ENCODE data around the gene SYNE2. TPM values are rescaled to one million over a fixed set of nuclear protein-coding genes. Genes with fewer than 3 reads are reported as not detected.
"Not testable (repeated sequence)": the region's sequence is repeated elsewhere in the genome, so short reads cannot be mapped to it uniquely, and the experiment has no call there.

SYNE2 gene
- total and polyA plus RNA-seq, 5 donors from 2014 or later: 25.6 to 348 (median 32.3) TPM

- H3K4me1 Mint-ChIP-seq: peaks cover 0 to 4% (median 0%) of the 10 kb centered on the region in 4 donors
- peaks cover 40% of the 10 kb centered on the region for H3K36me3 Mint-ChIP-seq
- Histone ChIP-seq H3K27me3 (ENCODE audit: control insufficient read depth, insufficient read depth, low read length) (no peaks in the 10 kb centered on the region), H3K27ac (ENCODE audit: insufficient read depth, low read length, poor library complexity, severe bottlenecking) (no peak overlapping the region), H3K9me3 (ENCODE audit: control insufficient read depth in 2 of 2, low read length in 2 of 2) (no peaks in the 10 kb centered on the region), H3K4me3 (ENCODE audit: low read depth, low read length) (no peak overlapping the region), H3K36me3 (ENCODE audit: control insufficient read depth, insufficient read depth, low read length) (peaks cover 77% of the 10 kb centered on the region), H3K4me1 (ENCODE audit: control insufficient read depth, insufficient read depth, low read length, poor library complexity, severe bottlenecking) (no peaks in the 10 kb centered on the region)
- H3K27me3 Mint-ChIP-seq: no peaks in the 10 kb centered on the region
- H3K27ac Mint-ChIP-seq: peak overlapping the region in 2 of 3 donors; percentile 41 to 48
- no peak overlapping the region for H3K4me3 Mint-ChIP-seq
- peaks cover 0 to 4% (median 0%) of the 10 kb centered on the region in 7 donors for H3K9me3 Mint-ChIP-seq
- DNase-seq: no peak
- peak; percentile 31 to 43 for ATAC-seq (ENCODE audit: low read depth in 2 of 2)
Observed at GRCh38 chr14:64209444-64210131, 356.8 kb downstream of the SYNE2 start.

- no peak overlapping the region for H3K4me3 Mint-ChIP-seq
- H3K36me3 ChIP-seq (ENCODE audit: control insufficient read depth, insufficient read depth, low read length): peaks cover 79% of the 10 kb centered on the region
- H3K27me3 Mint-ChIP-seq: no peaks in the 10 kb centered on the region
- no peaks in the 10 kb centered on the region for H3K27me3 ChIP-seq (ENCODE audit: control insufficient read depth, insufficient read depth, low read length)
- peaks cover 42% of the 10 kb centered on the region for H3K36me3 Mint-ChIP-seq
- H3K4me3 ChIP-seq (ENCODE audit: low read depth, low read length): no peak overlapping the region
- peaks cover 0 to 1% (median 0%) of the 10 kb centered on the region in 7 donors for H3K9me3 Mint-ChIP-seq
- no peak overlapping the region for H3K27ac ChIP-seq (ENCODE audit: insufficient read depth, low read length, poor library complexity, severe bottlenecking)
- peaks cover 0 to 2% (median 0%) of the 10 kb centered on the region in 4 donors for H3K4me1 Mint-ChIP-seq
- no peak for DNase-seq
- no peaks in the 10 kb centered on the region for H3K4me1 ChIP-seq (ENCODE audit: control insufficient read depth, insufficient read depth, low read length, poor library complexity, severe bottlenecking)
- H3K9me3 ChIP-seq (ENCODE audit: control insufficient read depth in 2 of 2, low read length in 2 of 2): no peaks in the 10 kb centered on the region
- H3K27ac Mint-ChIP-seq: peak overlapping the region in 1 of 3 donors; percentile 41
- no peak for ATAC-seq (ENCODE audit: low read depth in 2 of 2)
Observed at GRCh38 chr14:64210216-64210615, 357.4 kb downstream of the SYNE2 start.

GRCh38 chr14:64210912-64211311 lies 358.1 kb downstream of the SYNE2 start:
- peaks cover 48% of the 10 kb centered on the region for H3K36me3 Mint-ChIP-seq
- ATAC-seq (ENCODE audit: low read depth in 2 of 2); H3K9me3 Mint-ChIP-seq; H3K4me3 Mint-ChIP-seq; H3K4me1 ChIP-seq (ENCODE audit: control insufficient read depth, insufficient read depth, low read length, poor library complexity, severe bottlenecking); H3K4me1 Mint-ChIP-seq; H3K9me3 ChIP-seq (ENCODE audit: control insufficient read depth in 2 of 2, low read length in 2 of 2); H3K27me3 ChIP-seq (ENCODE audit: control insufficient read depth, insufficient read depth, low read length); DNase-seq; H3K4me3 ChIP-seq (ENCODE audit: low read depth, low read length); H3K27ac ChIP-seq (ENCODE audit: insufficient read depth, low read length, poor library complexity, severe bottlenecking); H3K27me3 Mint-ChIP-seq: not testable (repeated sequence)
- H3K36me3 ChIP-seq (ENCODE audit: control insufficient read depth, insufficient read depth, low read length): peaks cover 86% of the 10 kb centered on the region
- H3K27ac Mint-ChIP-seq: peak overlapping the region in 2 of 3 donors; percentile 52 to 89

- Mint-ChIP-seq H3K36me3 (peaks cover 63% of the 10 kb centered on the region), H3K4me1 (peaks cover 0 to 2% (median 0%) of the 10 kb centered on the region in 4 donors), H3K9me3 (peaks cover 0 to 1% (median 0%) of the 10 kb centered on the region in 7 donors), H3K27me3 (no peaks in the 10 kb centered on the region), H3K27ac (peak overlapping the region in 1 of 3 donors; percentile 52), H3K4me3 (no peak overlapping the region)
- no peaks in the 10 kb centered on the region for H3K9me3 ChIP-seq (ENCODE audit: control insufficient read depth in 2 of 2, low read length in 2 of 2)
- peaks cover 99% of the 10 kb centered on the region for H3K36me3 ChIP-seq (ENCODE audit: control insufficient read depth, insufficient read depth, low read length)
- DNase-seq (no peak), ATAC-seq (ENCODE audit: low read depth in 2 of 2) (no peak)
- H3K4me3 ChIP-seq (ENCODE audit: low read depth, low read length): no peak overlapping the region
- no peak overlapping the region for H3K27ac ChIP-seq (ENCODE audit: insufficient read depth, low read length, poor library complexity, severe bottlenecking)
- no peaks in the 10 kb centered on the region for H3K4me1 ChIP-seq (ENCODE audit: control insufficient read depth, insufficient read depth, low read length, poor library complexity, severe bottlenecking)
- H3K27me3 ChIP-seq (ENCODE audit: control insufficient read depth, insufficient read depth, low read length): no peaks in the 10 kb centered on the region
Observed at GRCh38 chr14:64212666-64213065, 359.9 kb downstream of the SYNE2 start.

GRCh38 chr14:64213086-64213485 lies 360.3 kb downstream of the SYNE2 start:
- no peaks in the 10 kb centered on the region for H3K9me3 ChIP-seq (ENCODE audit: control insufficient read depth in 2 of 2, low read length in 2 of 2)
- no peak overlapping the region for H3K4me3 ChIP-seq (ENCODE audit: low read depth, low read length)
- H3K4me3 Mint-ChIP-seq: no peak overlapping the region
- peaks cover 67% of the 10 kb centered on the region for H3K36me3 Mint-ChIP-seq
- H3K27me3 Mint-ChIP-seq: no peaks in the 10 kb centered on the region
- no peak overlapping the region for H3K27ac ChIP-seq (ENCODE audit: insufficient read depth, low read length, poor library complexity, severe bottlenecking)
- H3K4me1 ChIP-seq (ENCODE audit: control insufficient read depth, insufficient read depth, low read length, poor library complexity, severe bottlenecking): no peaks in the 10 kb centered on the region
- no peak for ATAC-seq (ENCODE audit: low read depth in 2 of 2)
- DNase-seq: no peak
- H3K27me3 ChIP-seq (ENCODE audit: control insufficient read depth, insufficient read depth, low read length): no peaks in the 10 kb centered on the region
- H3K27ac Mint-ChIP-seq: peak overlapping the region in 1 of 3 donors; percentile 52
- peaks cover 99% of the 10 kb centered on the region for H3K36me3 ChIP-seq (ENCODE audit: control insufficient read depth, insufficient read depth, low read length)
- peaks cover 0 to 1% (median 0%) of the 10 kb centered on the region in 7 donors for H3K9me3 Mint-ChIP-seq
- peaks cover 0 to 2% (median 0%) of the 10 kb centered on the region in 4 donors for H3K4me1 Mint-ChIP-seq

- Mint-ChIP-seq H3K27me3 (no peaks in the 10 kb centered on the region), H3K36me3 (peaks cover 67% of the 10 kb centered on the region), H3K27ac (peak overlapping the region in 1 of 3 donors; percentile 11), H3K4me1 (peaks cover 0 to 2% (median 0%) of the 10 kb centered on the region in 4 donors), H3K4me3 (no peak overlapping the region), H3K9me3 (peaks cover 0 to 1% (median 0%) of the 10 kb centered on the region in 7 donors)
- no peak overlapping the region for H3K27ac ChIP-seq (ENCODE audit: insufficient read depth, low read length, poor library complexity, severe bottlenecking)
- H3K4me1 ChIP-seq (ENCODE audit: control insufficient read depth, insufficient read depth, low read length, poor library complexity, severe bottlenecking): no peaks in the 10 kb centered on the region
- H3K27me3 ChIP-seq (ENCODE audit: control insufficient read depth, insufficient read depth, low read length): no peaks in the 10 kb centered on the region
- H3K9me3 ChIP-seq (ENCODE audit: control insufficient read depth in 2 of 2, low read length in 2 of 2): no peaks in the 10 kb centered on the region
- peaks cover 99% of the 10 kb centered on the region for H3K36me3 ChIP-seq (ENCODE audit: control insufficient read depth, insufficient read depth, low read length)
- H3K4me3 ChIP-seq (ENCODE audit: low read depth, low read length): no peak overlapping the region
- no peak for DNase-seq
- no peak for ATAC-seq (ENCODE audit: low read depth in 2 of 2)
Observed at GRCh38 chr14:64213853-64214570, 361.2 kb downstream of the SYNE2 start.

- no peaks in the 10 kb centered on the region for H3K27me3 Mint-ChIP-seq
- H3K36me3 Mint-ChIP-seq: peaks cover 66% of the 10 kb centered on the region
- no peak overlapping the region for H3K27ac Mint-ChIP-seq
- no peak for DNase-seq
- peaks cover 99% of the 10 kb centered on the region for H3K36me3 ChIP-seq (ENCODE audit: control insufficient read depth, insufficient read depth, low read length)
- H3K27me3 ChIP-seq (ENCODE audit: control insufficient read depth, insufficient read depth, low read length): no peaks in the 10 kb centered on the region
- no peak overlapping the region for H3K27ac ChIP-seq (ENCODE audit: insufficient read depth, low read length, poor library complexity, severe bottlenecking)
- peaks cover 0 to 1% (median 0%) of the 10 kb centered on the region in 7 donors for H3K9me3 Mint-ChIP-seq
- no peak for ATAC-seq (ENCODE audit: low read depth in 2 of 2)
- H3K4me1 ChIP-seq (ENCODE audit: control insufficient read depth, insufficient read depth, low read length, poor library complexity, severe bottlenecking): no peaks in the 10 kb centered on the region
- H3K4me1 Mint-ChIP-seq: peaks cover 0 to 2% (median 0%) of the 10 kb centered on the region in 4 donors
- H3K9me3 ChIP-seq (ENCODE audit: control insufficient read depth in 2 of 2, low read length in 2 of 2): no peaks in the 10 kb centered on the region
- no peak overlapping the region for H3K4me3 Mint-ChIP-seq
- H3K4me3 ChIP-seq (ENCODE audit: low read depth, low read length): no peak overlapping the region
Observed at GRCh38 chr14:64215274-64215673, 362.5 kb downstream of the SYNE2 start.
